WERI-Rb-1 (cell line): ENCODE data around the gene GNG11.

ENCODE experiments used
- DNase-seq: peaks from one replicate; pipeline ENCODE4 v3.0.0-alpha.2; 2020
- H3K27ac ChIP-seq: fragments of 250-450 bp; sonication (Bioruptor Pico); 2 replicates; pipeline ENCODE4 v1.5.1; 2020; ENCODE audit warnings: mild to moderate bottlenecking, moderate library complexity
- H3K27me3 ChIP-seq: fragments of 250-450 bp; sonication (Bioruptor Pico); 2 replicates; pipeline ENCODE4 v1.5.1; 2021; ENCODE audit warnings: mild to moderate bottlenecking, low read depth, moderate library complexity; ENCODE audit not compliant: insufficient read depth, severe bottlenecking
- H3K36me3 ChIP-seq: fragments of 250-450 bp; sonication (Bioruptor Pico); 2 replicates; pipeline ENCODE4 v1.5.1; 2020; ENCODE audit warnings: mild to moderate bottlenecking, moderate library complexity
- H3K4me3 ChIP-seq: 2 replicates; pipeline ENCODE4 v1.5.1; 2011; ENCODE audit warnings: low read depth, mild to moderate bottlenecking, control low read depth, low read length
- H3K9me3 ChIP-seq: fragments of 250-450 bp; sonication (Bioruptor Pico); 2 replicates; pipeline ENCODE4 v1.5.1; 2021; ENCODE audit warnings: mild to moderate bottlenecking, moderate library complexity; ENCODE audit not compliant: severe bottlenecking
- TF ChIP-seq, protein P1 (sequence below): IDR thresholded peaks from 2 replicates; pipeline ENCODE4 v1.5.1; 2011; ENCODE audit warnings: low read depth, mild to moderate bottlenecking, control low read depth, inconsistent platforms, low read length

GNG11 gene

DNA sequence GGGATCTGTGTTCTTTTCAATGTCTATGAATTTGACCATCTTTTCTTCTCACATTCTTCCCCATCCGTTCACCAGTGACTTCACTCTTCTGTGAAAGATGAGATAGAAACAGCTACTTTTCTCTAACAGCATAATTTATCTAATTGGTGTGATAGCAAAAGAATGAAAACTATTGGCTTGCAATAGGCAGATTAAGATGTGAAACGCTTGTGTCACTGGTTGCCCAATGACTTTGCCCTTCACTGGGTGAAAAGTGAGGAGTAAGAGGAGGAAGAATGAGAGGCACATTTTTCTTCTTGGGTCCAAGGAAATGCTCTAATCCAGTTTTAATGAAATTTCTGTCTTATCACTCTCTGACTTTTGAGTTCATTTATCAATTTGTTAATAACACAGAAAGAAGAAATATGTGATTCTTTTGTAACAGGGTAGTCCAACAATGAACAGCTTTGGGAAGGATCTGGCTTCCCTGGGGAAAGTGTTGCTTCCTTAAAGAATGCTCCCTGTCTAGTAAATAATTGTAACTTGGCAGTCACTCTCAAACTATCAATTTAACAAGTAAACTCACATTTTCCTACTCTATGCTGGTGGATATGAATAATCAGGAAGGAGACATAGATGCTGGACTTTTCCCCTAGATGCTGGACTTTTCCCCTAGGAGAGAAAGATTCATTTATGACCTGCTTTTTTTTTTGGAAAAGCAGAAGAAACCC is 47.5 kb downstream of the GNG11 start:
- Histone ChIP-seq H3K36me3 (no peaks in the 10 kb centered on the region), H3K4me3 (no peak overlapping the region), H3K27me3 (no peaks in the 10 kb centered on the region), H3K27ac (no peak overlapping the region), H3K9me3 (no peaks in the 10 kb centered on the region)
- no peak for DNase-seq
- TF ChIP-seq, protein P1, sequence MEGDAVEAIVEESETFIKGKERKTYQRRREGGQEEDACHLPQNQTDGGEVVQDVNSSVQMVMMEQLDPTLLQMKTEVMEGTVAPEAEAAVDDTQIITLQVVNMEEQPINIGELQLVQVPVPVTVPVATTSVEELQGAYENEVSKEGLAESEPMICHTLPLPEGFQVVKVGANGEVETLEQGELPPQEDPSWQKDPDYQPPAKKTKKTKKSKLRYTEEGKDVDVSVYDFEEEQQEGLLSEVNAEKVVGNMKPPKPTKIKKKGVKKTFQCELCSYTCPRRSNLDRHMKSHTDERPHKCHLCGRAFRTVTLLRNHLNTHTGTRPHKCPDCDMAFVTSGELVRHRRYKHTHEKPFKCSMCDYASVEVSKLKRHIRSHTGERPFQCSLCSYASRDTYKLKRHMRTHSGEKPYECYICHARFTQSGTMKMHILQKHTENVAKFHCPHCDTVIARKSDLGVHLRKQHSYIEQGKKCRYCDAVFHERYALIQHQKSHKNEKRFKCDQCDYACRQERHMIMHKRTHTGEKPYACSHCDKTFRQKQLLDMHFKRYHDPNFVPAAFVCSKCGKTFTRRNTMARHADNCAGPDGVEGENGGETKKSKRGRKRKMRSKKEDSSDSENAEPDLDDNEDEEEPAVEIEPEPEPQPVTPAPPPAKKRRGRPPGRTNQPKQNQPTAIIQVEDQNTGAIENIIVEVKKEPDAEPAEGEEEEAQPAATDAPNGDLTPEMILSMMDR: no peak

DNA sequence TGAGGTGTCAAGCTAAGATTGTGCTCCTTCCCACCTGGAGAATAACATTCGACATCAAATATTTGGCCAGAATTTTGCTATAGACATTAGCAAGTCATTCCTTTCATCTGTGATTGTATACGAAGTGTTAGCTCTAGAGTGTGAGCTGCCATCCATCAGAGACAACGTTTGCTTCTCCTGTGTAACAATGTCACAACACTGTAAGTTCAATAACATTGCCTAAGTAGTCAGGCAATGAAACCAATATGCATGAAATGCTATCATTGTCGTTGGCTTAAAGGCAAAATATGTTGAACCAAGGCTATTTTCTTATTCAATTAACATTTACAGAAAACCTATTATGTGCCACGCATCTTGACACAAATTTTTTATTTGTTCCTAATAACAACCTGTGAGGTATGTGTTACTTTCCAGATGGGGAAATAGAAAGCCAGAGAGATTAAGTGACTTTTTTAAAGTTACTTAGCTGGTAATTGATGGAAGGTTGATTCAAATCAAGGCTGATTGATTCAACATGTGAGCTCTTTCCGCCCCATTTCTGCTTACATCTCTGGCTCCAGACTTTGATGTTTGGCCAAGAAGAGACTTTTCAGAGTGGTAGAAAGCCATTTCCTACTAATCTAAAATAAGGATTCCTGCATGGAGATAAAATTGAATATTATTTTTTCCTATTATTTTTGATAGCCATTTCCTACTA is 50.6 kb downstream of the GNG11 start:
- Histone ChIP-seq H3K27me3 (no peaks in the 10 kb centered on the region), H3K36me3 (no peaks in the 10 kb centered on the region), H3K27ac (no peak overlapping the region), H3K9me3 (no peaks in the 10 kb centered on the region), H3K4me3 (no peak overlapping the region)
- TF ChIP-seq, protein P1: no peak
- DNase-seq: no peak

GRCh38 chr7:93973134-93973533 is 51.6 kb downstream of the GNG11 start:
- TF ChIP-seq, protein P1: no peak

GRCh38 chr7:93977211-93977950 is 55.8 kb downstream of the GNG11 start:
- Histone ChIP-seq H3K27ac (no peak overlapping the region), H3K9me3 (no peaks in the 10 kb centered on the region), H3K36me3 (no peaks in the 10 kb centered on the region), H3K27me3 (no peaks in the 10 kb centered on the region), H3K4me3 (no peak overlapping the region)
- no peak for DNase-seq
- TF ChIP-seq, protein P1: no peak

More at GRCh38 chr7:93973134-93973533, 51.6 kb downstream of the GNG11 start:
- Histone ChIP-seq H3K9me3 (no peaks in the 10 kb centered on the region), H3K27ac (no peak overlapping the region), H3K36me3 (no peaks in the 10 kb centered on the region), H3K4me3 (no peak overlapping the region), H3K27me3 (no peaks in the 10 kb centered on the region)
- DNase-seq: no peak
